ENCODE results near the gene GRWD1.

The GRWD1 gene

GRCh38 chr19:48458016-48458415 lies 12.2 kb downstream of the GRWD1 start:
- no peak for DNase-seq

DNA sequence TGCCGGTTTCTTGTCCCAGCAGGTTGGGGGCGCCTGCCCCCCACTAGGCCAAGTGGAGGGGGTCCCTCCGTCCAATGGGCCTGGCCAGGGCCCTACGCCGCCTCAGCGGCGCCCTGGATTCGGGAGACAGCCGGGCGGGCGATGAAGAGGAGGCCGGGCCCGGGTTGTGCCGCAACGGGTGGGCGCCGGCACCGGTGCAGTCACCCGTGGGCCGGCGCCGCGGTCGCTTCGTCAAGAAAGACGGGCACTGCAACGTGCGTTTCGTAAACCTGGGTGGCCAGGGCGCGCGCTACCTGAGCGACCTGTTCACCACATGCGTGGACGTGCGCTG lies 15.8 kb downstream of the GRWD1 start:
- DNase-seq: no peak

DNA sequence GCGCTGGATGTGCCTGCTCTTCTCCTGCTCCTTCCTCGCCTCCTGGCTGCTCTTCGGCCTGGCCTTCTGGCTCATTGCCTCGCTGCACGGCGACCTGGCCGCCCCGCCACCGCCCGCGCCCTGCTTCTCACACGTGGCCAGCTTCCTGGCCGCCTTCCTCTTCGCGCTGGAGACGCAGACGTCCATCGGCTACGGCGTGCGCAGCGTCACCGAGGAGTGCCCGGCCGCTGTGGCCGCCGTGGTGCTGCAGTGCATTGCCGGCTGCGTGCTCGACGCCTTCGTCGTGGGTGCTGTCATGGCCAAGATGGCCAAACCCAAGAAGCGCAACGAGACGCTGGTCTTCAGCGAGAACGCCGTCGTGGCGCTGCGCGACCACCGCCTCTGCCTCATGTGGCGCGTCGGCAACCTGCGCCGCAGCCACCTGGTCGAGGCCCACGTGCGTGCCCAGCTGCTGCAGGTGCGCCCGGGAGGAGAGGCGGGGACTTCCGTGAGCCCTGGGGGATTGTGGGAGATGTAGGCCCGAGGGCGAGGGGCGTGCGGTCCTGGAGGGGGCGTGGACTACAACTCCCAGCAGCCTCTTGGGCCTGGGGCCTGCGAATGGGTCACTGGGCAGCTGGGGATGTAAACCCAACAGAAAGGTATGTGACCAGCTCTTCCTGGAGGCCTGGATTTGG lies 16.3 kb downstream of the GRWD1 start:
- DNase-seq: no peak

- no peak for DNase-seq
Measured at GRCh38 chr19:48465215-48465614, 19.4 kb downstream of the GRWD1 start.

- DNase-seq: no peak
Measured at GRCh38 chr19:48466561-48467325, 21.0 kb downstream of the GRWD1 start.

DNA sequence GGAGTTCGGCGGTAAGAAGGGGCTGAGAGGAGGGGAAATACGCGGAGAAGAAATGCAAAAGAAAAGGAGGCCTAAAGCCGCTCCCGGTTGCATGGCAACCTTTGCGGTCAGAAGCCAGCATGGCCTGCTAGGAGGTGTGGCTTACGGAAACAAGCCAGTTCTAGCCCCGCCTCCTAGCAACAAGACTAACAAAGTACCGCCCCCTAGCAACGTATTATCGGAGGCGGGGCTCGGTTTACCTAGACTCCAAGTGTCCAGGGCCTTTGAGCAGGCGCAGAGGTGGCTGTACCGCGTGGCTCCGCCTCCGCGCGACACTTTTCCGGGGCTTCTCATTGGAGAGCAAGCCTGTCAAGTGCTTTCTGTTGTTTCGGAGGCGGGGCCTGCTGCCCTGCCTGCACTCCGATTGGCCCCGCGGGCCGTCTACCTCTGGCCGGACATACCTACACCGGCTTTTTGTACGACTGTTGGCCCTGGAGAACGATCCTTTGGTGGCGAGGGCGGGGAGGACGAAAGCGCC lies 23.0 kb downstream of the GRWD1 start:
- DNase-seq: peak; percentile 100

DNA sequence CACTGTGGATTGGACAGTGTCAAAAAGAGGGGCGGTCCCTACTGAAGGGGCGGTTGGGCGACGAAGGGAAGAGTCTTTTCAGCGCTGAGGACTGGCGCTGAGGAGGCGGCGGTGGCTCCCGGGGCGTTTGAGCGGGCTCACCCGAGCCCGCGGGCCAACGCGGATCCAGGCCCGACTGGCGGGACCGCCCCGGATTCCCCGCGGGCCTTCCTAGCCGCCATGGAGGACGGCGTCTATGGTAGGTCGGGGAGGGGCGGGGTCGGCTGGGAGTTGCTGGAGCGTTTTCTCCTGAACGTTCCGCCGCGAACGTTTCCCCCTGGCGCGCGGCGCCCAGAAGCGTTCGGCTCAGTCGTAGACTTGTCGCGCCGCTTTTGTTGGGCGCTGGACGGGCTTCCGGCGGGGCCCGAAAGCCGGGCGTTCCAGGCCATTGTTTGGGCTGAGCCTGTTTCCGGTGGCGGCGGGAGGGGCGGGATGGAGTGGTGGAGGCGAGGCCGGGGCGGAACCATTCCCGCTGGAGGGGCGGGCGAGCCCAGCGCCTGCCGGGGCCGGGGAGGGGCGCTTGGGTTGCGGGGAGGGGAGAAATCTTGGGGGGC lies 23.6 kb downstream of the GRWD1 start, which contains the start of gene CYTH2:
CYTH2 (plus strand) TSS at position 81 of the 593 bp plus-strand sequence; CDS start at position 220, 139 bp downstream.
- peak in 1 of 2 experiments; percentile 16 for DNase-seq

DNA sequence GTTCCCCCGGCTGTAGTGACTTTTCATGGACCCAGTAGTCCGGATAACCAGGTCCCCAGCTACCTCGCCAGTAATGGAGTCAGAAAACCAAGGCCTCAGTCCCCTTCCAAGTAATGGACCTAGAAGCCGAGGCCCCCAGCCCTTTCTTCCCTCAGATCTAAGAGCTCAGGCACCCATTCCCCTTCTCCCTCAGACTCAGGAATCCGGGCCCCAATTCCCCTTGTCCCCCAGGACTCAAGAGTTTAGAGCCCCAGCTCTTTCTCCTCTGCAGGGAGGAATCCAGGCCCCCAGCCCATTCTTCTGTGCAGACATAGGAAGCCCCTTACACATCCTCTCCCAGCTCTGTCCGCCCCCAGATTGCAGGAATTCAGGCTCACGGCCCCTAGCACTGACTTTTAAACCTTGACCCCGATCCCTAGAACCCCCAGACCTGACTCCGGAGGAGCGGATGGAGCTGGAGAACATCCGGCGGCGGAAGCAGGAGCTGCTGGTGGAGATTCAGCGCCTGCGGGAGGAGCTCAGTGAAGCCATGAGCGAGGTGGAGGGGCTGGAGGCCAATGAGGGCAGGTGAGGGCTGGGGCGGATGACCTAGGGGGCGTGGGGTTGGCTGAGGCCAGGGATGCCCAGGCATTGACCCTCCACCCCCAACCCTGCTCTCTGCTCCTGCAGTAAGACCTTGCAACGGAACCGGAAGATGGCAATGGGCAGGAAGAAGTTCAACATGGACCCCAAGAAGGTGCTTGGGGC lies 24.3 kb downstream of the GRWD1 start:
- no peak for DNase-seq

DNA sequence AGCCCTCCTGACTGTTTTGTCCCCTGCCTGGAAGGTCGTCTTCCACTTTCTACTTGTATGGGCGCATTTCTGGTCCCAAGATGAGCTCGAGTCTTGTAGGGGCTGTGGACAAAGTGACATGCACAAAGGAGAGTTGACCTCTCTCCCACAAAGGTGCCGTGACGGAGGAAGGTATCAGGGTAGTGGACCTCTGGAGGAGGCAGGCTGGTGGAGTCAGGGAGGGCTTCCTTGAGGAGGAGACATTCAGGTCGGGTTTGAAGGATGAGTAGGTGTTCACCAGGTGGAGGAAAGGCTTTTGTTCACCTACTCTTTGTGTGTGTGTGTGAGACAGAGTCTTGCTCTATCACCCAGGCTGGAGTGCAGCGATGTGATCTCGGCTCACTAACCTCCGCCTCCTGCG lies 25.1 kb downstream of the GRWD1 start:
- no peak for DNase-seq

DNA sequence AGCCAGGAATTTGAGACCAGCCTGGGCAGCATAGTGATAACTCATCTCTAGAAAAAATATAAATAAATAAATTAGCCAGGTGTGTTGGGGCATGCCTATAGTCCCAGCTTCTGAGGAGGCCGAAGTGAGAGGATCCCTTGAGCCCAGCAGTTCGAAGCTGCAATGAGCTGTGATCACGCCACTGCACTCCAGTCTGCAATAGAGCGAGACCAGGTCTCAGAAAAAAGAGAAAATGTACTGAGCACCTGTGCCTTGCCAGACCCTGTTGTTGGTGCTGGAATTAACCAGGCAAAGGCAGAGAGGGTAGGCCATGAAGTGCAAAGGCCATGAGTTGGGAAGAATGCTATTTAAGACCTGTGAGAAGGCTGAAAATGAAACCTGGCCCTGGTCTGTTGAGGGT lies 26.1 kb downstream of the GRWD1 start:
- DNase-seq: no peak

DNA sequence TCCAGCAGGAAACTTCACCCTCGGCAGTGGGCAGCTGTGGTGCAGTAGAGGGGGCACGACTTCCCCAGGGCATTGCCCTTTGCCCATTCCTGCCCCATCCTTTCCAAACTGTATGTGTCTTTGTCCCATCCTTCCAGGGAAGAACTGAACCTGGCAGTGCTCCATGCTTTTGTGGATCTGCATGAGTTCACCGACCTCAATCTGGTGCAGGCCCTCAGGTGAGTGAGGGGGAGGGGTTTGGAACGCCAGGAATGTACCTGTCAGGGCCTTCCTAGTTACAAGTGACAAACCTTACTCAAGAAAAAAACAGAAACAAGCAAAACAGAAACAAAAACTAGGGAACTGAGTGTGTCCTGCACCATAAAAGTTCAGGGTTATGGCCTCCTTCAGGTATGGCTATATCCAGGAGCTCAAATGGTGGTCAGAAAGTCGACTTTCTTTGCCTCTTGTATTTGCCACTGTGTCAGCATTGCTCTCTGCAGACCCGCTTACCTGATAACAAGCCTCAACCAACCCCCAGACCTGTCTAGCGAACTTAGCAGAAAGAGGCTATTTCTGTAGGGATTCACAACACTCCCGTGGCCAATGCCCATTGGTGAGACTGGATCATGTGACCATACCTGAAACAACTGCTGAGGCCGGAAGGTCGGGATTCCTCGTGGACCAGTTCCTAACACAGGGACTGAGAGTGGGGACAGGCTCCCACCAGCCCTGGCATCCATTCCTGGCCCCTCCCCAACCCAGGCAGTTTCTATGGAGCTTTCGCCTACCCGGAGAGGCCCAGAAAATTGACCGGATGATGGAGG lies 27.6 kb downstream of the GRWD1 start:
- no peak for DNase-seq

DNA sequence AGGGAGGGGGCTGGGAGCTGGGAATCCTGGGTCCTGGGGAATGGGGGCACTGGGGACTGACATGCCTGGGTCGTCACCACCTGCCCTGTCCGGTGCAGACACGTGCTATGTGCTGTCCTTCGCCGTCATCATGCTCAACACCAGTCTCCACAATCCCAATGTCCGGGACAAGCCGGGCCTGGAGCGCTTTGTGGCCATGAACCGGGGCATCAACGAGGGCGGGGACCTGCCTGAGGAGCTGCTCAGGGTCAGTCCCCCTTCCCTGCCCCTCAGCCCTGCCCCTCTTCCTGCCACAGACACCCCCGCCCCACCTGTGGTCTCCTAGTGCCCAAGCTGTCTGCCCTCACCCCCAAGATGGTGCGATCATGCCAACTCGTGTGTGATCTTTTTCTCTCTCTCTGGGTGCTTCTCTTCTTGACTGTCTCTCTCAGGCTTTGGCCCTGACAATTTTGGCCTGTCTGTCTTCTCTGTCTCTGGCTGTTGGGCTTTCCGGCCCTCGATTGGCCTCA lies 28.4 kb downstream of the GRWD1 start:
- no peak for DNase-seq

DNA sequence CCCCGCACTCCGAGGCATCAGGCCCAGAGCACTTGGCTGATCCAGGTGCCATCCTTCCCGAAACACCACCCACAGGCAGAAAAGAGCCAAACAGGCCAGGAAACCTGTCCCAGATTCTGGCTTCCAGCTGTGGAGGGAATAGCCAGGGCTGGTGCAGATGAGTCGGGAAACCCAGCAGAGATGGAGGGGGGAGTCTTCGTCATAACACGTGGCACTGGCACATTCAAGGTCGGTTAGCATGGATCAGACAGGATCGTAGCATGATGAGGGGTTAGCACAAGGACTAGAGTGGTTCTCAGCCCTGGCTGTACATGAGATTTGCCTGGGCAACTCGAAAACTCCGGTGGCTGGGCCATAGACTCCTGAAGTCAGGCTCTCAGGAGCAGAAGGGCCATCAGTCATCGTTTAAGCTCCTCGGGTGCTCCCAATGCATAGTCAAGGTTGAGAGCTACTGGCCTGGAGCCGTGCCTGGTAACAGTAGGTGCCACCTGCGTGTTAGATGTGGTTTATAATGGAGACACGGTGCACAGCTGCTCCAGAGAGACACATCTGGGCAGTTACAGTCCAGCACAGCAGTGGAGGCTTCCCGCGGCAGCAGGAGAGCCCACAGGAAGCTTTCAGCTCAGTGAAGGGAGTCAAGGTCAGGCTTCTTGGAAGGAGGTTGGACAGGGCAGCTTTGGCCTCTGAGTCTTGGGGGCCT lies 29.7 kb downstream of the GRWD1 start:
- no peak for DNase-seq

GRCh38 chr19:48476176-48476575 lies 30.4 kb downstream of the GRWD1 start:
- DNase-seq: no peak

DNA sequence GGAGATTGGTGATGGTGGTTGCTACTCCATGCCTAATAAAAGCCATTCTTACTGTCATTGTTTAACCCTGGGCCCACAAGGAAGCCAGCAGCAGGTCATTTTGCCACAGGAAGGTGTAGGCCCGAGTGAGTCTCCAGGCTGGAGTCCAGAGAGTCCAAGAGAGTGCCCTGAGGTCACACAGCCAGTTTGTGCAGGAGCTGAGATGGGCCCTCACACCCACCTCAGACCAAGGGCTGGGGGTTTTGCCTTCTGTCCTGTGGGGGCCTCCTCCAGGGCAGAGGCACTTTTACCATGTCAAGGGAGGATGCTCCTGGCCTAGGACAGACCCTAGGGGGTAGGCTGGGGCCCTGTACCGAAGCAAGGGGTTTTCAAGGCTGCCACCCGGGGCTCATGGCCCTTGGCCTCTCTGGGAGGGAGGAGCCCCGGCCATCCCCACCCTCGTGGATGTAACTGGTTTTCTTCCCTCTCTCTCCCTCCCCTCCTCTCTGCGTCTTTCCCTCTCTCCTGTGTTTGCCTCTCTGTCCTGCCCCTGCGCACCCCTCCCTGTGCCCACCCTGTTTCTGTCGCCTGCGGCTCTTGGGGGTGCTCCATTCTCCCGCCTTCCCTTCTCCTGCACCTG lies 31.4 kb downstream of the GRWD1 start:
- DNase-seq: no peak

DNA sequence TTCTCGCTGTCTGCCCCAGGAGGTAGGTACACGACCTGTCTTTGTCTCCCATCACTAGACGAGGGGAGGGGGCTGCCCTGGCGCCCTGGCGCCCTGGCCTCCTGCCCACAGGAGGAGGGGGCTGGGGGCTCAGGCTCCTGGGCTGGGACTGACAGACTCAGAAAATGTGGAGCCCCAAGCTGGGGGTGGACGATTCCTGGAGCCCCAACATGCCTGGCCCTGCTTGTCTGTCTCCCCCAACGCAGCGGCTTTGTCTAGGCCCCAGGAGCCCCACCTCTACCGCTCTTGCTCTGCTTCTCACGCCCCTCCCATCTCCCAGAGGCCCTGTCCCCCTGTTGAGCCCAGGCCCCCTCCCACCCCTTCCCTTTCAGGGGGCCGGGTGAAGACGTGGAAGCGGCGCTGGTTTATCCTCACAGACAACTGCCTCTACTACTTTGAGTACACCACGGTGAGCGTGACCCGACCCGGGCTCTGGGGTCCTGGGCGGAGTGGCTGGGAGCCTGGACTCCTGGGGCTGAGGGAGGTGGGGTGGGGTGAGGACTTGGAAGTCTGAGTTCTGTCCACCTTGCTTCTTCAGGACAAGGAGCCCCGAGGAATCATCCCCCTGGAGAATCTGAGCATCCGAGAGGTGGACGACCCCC lies 32.0 kb downstream of the GRWD1 start:
- no peak for DNase-seq

GRCh38 chr19:48478339-48479256 lies 32.8 kb downstream of the GRWD1 start:
- no peak for DNase-seq

DNA sequence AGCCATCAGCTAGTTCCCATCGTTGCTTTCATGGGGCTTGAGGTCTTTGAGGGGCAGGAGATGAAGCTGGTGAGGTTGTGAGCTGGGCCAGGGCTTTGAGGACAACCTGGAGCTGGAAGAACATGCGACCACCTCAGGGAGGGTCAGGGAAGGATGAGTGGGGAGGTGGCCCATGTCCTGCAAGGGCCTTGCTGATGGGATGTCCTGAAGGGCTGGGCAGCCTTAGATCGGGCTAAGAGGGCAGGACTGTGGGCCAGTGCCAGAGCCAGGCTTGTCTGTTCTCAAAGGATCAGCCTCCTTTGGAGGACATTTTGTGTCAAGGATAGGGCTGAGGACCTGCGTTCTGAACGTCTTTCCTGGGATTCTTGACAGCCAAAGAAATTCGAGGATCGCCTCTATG lies 33.9 kb downstream of the GRWD1 start:
- DNase-seq: no peak

DNA sequence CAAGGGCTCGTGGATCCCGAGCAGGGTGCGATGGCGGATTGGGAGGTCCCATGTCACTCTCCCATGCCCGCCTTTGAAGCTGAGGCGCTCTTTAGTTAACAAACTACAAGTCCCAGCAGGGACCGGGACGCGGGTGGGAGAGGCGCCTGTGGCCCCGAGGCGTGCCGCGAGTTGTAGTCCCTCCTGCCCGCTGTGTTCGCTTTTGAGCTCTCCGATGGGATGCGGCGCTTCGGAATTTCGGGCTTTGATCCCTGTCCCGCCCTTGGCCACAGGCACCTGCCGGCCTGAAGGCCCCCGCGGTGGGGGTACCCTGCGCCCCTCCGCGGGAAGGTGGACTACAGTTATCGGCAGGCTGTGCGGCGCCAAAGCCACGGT lies 34.4 kb downstream of the GRWD1 start:
- peak in 1 of 2 experiments; percentile 7 for DNase-seq

Measured in cerebellar nuclear complex (tissue), 1 donor.